HG03097 (cell line): ENCODE measurements around the gene PSD4.

Experiments
- ATAC-seq: cut with Tn5 transposase; IDR thresholded peaks from one replicate; pipeline ENCODE4 v1.9.1; 2021; ENCODE audit not compliant: unreplicated experiment, low FRiP score

The PSD4 gene

DNA sequence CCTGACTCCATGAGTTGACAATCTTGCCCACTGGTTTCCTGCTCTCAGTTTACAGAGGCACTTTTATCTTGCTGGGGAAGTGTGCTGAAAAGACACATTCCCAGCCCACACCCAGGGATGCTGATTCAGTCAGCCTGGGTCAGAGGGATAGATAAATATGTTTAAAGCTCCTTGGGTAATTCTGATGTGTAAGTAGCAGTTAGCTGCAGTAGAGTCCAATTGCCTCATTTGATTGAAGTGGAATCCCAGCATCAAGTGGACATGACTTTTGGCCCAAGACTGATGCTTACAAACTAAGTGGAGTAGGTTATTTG is 29.4 kb downstream of the PSD4 start:
- ATAC-seq: no peak

DNA sequence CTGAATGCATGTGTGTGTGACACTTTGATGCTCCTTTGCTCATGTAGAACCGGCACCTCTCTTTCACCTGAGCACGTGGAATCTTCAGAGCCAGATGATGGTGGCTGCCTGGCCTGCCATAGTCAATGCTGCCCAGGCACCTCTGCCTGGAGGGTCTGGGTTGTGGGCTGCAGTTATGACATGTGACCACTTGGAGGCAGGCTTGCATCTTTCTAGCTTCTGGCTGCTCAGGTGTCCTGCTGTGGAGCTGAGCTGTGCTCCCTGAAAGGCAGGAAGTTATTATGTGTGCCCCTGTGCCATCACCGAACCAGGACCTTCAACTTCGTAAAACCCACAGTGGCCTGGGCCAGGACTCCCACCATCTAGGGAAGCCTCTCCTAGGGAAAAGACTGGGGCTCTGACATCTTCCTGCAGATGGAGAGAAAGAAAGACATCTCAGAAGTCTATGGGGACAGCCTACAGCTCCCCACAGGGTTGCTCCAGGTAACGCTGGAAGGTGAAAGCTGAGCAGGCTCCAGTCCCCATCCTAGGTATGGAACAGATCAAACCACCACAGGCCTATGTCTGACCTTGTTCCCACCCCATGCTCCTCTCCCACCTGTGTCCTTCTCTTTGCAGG is 30.2 kb downstream of the PSD4 start:
- no peak for ATAC-seq

DNA sequence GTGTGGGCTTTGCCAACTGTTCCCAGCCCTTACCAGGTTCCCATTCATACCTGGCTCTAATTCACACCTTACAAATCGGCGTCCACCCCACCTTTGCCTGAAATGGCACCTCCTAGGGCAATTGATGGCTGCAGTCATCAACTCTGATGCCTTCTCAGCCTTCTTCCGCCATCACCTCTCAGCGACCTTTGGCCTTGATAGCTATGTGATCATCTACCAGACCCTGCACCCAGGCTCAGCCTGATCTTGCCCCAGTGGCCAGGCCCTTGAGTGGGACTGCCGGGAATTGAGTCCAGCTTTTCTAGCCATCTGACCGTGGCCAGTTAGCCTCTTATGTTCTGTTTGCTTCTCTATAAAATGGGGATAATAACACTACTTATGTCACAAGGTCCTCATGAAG is 32.5 kb downstream of the PSD4 start:
- ATAC-seq: no peak

DNA sequence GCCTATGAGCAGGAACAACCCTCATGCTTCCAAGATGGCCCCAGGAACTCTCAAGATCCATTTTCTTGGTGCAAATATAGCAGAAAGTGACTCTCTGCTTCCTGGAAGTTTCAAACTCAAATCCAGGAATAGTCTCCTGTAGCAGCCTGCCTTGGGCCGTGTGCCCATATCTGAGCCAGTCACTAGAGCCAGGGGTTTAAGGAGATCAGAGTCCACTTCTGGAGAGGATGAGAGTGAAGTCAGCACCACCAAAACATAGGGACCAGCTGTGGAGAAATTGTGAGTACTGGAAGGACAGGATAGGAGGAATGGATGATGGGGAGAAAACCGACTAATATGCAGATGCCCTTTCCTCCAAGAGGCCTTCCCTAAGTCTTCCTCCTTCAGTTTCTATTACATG is 33.2 kb downstream of the PSD4 start:
- ATAC-seq: no peak

DNA sequence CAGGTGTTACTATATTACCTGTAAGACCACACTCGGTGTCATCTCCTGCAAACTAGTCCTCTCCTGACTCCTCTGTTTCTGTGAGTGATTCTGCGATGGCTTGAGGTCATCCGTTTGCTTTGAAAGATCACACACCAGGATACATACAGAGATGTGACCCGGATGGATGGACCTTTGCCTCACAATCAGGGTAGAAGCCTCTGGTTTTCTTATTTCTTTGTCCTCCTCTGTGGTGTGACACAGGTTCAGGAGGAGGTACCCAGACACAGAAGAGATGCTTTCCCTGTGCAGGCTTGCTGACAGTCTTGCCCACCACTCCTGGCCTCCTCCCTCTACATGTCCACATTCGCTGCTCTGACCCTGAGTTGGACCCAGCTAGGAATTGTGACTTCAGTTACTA is 34.6 kb downstream of the PSD4 start:
- no peak for ATAC-seq

DNA sequence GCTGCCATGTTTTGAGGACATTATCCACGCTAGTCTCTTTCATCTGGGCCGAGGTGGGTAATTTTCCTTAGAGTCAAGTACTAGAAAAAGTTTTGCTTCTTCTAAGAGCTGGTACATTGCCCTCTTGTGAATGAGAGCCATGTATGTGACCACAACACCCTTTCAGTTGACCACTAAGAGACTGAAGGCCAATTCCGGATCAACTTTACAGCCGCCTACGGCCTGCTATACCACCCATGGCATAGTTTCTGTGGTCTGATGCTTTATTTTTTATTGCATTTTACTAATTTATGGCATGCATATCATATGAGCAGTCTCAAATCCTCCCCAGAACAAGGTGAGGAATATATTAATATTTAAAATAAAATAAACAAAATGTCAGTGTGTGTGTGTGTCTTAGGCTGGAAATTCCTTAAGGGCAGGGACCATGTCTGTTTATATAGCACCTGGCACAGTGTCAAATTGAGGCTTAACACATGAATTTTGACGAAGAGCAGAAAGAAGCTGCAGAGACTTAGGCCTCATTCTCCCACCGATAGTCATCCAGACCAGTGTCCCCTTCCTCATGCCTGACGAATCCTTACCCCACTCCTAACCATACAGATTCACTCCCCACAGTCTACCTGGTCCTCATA is 35.4 kb downstream of the PSD4 start:
- ATAC-seq: no peak

DNA sequence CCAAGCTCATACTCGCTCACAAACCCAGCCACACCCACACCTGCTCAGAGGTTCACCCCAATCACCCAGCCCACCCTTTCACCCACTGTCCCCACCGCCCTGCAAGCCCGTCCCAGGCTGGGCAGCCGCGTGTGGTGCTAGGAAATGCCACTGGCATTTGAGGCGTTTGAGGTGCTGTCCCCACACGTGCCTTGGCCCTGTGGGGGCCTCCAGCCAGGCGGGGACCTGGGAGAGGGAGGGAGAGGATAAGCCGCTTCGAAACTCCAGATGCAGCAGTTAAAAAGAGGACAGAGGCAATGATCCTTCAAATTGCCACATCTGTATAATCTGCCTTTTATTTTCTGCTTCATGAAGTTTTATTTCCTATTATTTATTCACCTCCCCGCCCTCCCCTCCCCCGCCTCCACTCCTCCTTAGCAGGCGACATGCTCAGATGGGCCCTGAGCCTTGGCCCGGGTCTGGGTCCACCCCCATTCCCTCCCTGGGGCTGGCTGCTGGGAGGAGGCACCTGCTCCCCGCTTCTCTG is 35.9 kb downstream of the PSD4 start:
- ATAC-seq: no peak

DNA sequence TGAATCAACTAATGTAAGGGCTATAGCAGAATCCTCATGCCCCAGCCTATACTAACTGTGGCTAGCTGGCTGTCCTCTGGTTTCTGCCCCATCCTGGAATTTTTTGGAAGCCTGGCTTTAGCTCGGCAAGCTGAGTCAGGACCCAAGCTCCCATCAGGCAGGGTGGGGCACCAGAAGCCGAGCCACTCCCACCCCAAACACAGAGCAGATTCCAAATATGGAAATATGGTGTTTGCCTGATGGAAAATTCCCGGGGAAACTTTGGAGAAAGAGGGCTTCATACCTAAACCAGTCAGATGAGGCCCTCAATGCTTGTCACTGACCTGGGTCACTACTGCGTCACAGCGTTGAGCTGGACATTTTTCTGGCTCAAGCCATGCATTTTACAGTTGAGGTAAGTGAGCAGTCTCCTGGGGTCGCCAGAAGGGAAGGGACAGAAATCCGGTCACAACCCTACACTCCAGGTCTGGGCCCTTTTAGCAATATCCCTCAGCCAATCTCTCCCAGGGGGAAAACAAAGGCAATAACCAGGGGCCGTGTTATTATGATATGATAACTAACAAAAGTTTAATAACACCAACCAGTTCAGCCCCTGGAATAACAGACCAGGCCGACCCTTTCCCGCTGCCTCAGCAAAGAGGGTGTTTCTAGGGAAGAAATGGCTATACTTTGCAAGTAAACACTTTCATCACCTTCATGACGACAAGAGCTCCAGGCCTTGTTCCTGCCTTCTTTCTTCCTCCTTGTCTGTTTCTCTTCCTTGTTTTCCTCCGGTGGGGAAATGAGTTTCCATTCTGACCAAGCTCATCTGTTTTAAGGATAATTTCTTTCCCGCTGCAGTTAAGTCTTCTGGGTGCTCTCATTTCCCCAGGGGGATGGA is 37.7 kb downstream of the PSD4 start:
- no peak for ATAC-seq

DNA sequence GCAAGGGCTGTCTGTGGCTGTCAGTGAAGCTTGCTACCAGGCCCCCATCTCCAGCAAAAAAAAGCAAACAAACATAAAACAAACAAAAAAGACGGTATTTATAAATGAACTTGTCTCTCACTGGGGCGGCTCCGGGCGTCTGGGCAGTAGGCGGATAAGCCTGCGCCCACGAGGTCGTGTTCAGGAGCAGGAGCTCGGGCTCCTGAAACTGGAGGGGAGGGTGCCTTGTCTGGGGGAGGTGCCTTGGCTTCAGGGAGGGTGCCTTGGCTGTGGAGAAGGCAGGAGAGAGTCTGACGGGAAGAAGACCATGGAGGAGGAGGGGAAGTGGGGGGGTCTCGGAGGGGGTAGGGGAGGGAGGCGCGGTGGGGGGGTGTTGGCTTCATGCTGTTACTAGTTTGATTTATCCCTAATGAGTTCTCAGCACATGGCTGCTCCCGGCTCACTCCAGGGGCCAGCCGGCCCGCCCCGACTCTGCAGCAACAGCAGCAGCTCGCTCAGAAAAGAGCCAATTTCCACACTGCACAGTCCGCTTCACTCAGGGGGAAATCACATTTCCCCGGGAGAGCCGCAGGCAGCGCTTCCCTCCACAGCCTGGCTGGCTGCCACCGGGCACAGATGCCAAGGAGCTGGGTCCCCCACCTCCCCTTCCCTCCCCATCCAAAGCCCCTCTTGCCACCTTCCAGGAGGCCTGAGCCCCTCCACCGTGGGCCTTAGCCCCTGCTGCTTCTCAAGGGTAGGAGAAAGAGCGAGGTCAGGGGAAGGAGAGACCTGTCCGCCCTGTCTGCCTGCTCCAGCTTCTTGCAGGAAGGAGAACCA is 38.7 kb downstream of the PSD4 start:
- ATAC-seq: no peak

DNA sequence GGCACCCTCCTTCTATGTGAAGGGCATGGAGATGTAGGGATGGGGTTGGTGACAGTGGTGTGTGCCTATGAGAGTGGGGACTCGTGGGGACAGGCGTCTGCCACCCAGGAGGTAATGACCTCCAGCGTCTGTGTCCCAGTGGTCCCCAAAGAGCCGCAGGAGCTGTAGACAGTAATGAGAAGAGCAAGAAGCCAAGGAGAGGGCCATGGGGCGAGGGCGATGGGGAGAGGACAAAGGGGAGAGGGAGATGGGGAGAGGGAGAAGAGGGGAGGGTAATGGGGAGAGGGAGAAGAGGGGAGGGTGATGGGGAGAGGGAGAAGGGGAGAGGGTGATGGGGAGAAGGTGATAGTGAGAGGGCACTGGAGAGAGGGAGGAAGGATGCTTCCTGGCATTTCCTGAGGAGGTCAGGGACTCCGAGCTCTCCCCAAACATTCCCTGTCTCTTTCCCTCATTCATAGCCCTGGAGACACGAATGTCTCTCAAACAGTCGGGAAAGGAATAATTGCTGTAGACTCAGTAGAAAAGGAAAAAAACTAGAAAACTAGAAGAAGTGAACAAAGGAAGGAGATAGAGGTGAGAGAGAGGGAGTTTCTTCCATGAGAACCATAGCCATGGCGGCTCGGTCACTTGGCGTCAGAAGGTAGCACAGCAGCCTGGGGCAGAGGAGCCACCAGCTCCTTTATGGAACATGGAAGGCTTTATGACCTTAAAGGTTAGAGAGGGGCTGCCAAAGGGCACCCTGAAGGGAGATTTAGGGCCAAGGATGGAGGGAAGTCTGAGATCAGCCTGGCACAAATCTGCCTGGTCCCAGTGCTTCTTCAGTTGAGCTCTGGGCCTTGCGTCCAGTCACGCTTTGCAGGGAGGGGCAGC is 39.5 kb downstream of the PSD4 start:
- ATAC-seq: no peak

DNA sequence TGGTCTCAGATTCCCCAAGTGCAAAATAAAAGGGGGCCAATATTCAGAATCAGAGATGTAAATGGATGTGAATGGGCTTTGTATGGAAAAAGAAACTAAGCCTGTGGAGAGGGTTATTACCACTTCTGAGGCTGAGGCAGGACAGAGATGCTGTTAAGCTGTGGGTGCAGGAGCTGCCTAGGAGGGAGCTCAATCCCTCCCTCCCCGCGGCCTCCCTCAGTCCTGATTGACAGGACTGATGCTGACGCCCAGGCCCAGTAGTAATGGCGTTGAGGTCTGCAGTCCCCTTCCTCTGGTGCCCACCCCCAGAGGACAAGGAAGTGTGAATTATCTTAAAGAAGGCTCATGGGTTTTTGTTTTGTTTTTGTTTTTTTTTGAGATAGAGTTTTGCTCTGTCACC is 40.4 kb downstream of the PSD4 start:
- no peak for ATAC-seq

DNA sequence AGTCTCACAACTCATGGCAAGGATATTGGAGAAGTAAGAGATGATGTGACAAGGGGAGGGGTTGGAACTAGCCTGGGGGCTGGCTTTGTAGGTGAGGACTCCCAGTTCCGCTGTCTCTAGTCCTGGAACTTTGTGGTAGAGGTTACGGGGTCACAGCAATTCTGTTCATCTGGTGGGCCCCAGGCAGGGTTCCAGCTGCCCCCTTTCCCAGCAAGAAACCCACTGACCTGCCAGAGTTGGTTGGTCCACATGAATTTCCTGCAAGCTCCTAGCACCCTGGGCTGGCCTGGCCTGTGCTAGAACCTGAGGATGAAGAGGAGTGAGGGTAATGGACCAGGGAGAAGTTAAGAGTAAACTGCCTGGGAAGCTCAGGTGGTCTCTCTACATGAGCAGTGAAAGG is 41.3 kb downstream of the PSD4 start:
- no peak for ATAC-seq

DNA sequence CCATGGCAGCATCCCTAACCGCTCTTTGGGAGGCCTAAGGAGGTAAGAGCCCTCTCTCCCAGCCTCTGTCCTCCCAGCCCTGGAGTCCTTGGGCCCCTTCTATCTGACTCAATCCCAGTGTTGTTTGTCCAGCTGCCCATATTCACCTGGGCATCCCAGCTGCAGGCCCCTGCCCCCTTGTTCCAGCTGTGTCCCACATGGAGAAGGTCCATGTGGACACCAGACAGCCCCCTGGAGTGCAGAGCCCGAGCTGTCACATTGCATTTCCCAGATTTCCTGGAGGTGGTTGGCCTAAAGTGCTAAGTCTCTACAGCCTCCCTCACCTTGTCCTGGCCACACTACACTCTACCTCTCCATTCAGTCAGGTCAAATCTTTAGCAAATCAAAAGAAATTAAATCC is 42.5 kb downstream of the PSD4 start:
- no peak for ATAC-seq

DNA sequence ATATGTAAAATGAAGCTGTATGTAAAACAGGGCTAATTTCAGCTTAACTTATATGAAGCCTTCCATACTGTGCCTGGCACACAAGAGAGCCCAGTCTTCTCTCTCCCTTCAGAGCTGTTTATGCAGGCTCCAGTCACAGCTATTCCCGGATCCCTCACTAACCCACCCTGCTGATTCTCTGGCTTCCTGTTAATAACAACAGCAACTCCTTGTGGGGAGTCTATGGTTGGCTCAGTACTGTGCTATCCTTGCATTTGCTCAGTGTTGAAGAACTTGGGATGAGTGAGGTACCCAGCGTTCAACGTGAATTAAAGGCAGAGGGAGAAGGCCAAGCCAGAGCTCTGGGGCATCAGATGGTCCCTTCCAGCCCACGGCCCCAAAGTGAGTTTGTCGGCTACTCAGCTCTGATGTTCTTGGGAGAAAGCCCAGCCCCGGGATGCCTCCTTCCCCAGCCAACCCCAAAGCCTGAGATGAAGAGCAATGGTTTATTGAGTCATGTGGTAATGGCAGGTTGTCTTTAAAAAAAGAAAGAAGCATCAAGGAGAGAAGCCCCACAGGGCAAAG is 43.2 kb downstream of the PSD4 start:
- no peak for ATAC-seq

DNA sequence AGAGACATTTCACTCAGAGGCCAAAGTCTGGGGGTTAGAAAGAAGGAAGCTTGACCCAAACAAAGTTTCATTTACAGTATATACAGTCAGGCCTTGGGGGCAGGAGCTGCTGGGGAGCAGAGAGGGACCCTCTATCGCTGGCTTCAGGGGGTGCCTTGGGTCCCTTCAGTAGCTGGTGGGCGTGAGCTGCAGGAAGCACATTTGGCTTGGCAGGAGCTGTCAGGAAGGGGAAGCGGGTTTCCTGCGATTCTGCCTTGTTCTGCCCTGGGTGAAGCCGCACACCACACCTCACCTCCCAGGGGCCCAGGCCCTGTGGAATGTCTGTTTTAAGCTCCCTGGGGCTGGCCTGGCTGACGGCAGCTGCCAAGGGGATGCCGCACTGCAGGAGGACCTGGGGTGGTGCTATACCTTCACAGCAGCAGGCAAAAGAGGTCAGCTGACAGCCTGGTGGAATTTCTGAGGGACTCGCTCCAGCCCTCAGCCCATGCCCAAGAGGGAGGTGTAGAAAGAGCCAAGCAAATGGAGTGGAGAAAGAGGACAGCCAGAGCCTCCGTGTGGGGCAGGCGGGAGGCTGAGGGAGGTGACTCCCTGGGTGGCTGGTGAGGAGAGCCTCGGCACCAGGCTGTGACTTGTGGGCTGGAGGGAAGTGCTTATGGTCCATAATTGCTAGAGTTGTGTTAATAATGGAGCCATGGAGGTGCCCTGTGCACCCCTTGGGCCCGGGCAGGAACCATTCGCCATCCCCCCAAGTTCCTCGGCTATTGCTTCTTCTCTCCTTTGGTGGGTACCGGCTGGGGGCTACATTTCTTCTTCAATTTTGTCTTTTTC is 43.9 kb downstream of the PSD4 start:
- ATAC-seq: no peak

DNA sequence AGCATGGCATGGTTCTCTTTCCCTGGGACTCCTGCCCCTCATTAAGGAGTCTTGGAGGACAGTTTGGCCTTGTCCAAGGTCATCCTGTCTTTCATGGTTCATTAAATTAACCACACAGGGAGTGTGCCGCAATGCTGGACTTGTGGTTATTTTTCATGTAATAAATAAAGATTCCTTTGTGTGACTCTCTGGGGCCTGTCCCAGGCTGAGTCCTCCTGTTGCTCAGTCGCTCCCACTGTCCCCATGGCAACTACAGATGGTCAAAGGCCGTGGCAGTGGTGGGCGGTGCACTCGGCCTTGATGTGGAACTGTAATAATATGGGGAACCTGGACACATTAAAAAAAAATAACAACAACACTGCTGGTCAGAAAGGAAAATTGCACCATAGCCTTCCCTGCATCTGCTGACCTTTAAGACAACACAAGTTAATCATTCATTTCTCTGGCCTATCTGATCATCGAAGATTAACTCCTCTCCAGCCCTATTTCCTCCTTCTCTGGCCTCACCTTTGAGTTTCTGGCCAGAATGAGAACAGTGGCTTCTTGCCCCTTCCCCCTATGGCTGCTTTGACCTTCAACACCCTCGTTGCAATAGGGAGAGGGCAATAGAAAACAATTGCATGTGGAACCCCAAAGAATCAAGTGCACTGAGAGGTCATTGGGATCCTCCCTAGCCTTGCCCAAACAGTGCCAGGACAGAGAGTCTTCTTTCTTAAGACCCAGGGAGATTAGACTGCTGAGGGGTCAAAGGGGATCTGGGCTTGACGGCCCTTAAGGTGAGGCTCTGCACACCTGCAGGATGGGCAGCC is 44.7 kb downstream of the PSD4 start:
- ATAC-seq: no peak

DNA sequence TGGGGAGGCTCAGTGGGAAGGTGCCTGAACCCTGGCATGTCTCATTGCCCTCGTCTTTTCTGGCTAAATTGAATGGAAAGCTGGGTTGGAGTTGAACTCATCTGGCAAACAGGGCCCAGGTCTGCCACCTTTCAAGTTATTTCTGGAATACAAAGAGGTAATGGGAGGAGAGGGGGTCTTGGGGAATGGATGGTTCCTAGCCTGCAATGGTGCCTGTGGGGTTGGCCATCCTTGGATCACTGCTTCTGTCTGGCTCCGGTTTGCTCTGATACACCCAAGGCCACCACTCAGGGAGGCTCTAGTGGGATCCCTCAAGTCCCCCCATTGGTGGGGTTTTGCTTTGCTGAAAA is 45.3 kb downstream of the PSD4 start:
- ATAC-seq: no peak

DNA sequence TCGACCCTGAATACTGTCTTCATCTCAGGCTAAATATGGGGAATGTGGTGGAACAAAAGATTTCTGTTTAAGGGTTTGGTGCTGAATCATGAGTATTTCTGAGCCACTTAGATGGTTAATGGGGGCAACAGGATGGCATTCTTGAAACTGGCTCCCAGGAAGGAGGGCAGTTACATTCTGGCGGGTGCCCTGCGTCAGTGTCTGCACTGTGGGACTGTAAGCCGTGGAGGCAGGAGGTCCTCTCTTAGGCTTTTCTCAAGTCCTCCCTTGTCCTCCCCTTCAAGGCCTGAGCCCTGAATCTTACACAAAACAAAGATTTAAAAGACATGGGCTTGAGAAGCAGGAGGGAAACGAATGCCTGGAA is 45.7 kb downstream of the PSD4 start:
- ATAC-seq: no peak
